Measurements from ENCODE around the gene SGF29.
"Not testable (repeated sequence)": the region's sequence is repeated elsewhere in the genome, so short reads cannot be mapped to it uniquely, and the experiment has no call there.

Gene SGF29

GRCh38 chr16:28546626-28547025, 7.1 kb upstream of the SGF29 start:
- H3K4me3 ChIP-seq (ENCODE audit: low read length), result no peak overlapping the region
- no peak for TF ChIP-seq ZNF274 (IDR thresholded peaks at IDR 0.05; ENCODE audit: low read depth, low read length)

- H3K4me3 ChIP-seq (ENCODE audit: low read length), result no peak overlapping the region
- no peak for TF ChIP-seq ZNF274 (IDR thresholded peaks at IDR 0.05; ENCODE audit: low read depth, low read length)
Observed at GRCh38 chr16:28548306-28548802, 5.4 kb upstream of the SGF29 start.

- TF ChIP-seq ZNF274 (IDR thresholded peaks at IDR 0.05; ENCODE audit: low read depth, low read length), result no peak
- H3K4me3 ChIP-seq (ENCODE audit: low read length), result no peak overlapping the region
Observed at GRCh38 chr16:28549301-28549899, 4.3 kb upstream of the SGF29 start.

- H3K4me3 ChIP-seq (ENCODE audit: low read length), result peak overlapping the region; percentile 59; the same call in 1 of the 2 replicates
- no peak for TF ChIP-seq ZNF274 (IDR thresholded peaks at IDR 0.05; ENCODE audit: low read depth, low read length)
Observed at GRCh38 chr16:28554634-28555423, 1.1 kb downstream of the SGF29 start.

- TF ChIP-seq ZNF274 (IDR thresholded peaks at IDR 0.05; ENCODE audit: low read depth, low read length), result no peak
- no peak overlapping the region for H3K4me3 ChIP-seq (ENCODE audit: low read length)
Observed at GRCh38 chr16:28555561-28555960, 1.8 kb downstream of the SGF29 start.

GRCh38 chr16:28556914-28557320, 3.2 kb downstream of the SGF29 start:
- TF ChIP-seq ZNF274 (IDR thresholded peaks at IDR 0.05; ENCODE audit: low read depth, low read length), result no peak
- no peak overlapping the region for H3K4me3 ChIP-seq (ENCODE audit: low read length)

- no peak for TF ChIP-seq ZNF274 (IDR thresholded peaks at IDR 0.05; ENCODE audit: low read depth, low read length)
Observed at GRCh38 chr16:28558456-28558855, 4.7 kb downstream of the SGF29 start.

GRCh38 chr16:28561557-28562187, 8.0 kb downstream of the SGF29 start:
- TF ChIP-seq ZNF274 (IDR thresholded peaks at IDR 0.05; ENCODE audit: low read depth, low read length), result no peak
- H3K4me3 ChIP-seq (ENCODE audit: low read length), result no peak overlapping the region

More at GRCh38 chr16:28558456-28558855, 4.7 kb downstream of the SGF29 start:
- no peak overlapping the region for H3K4me3 ChIP-seq (ENCODE audit: low read length)

GRCh38 chr16:28562199-28562598, 8.5 kb downstream of the SGF29 start:
- no peak for TF ChIP-seq ZNF274 (IDR thresholded peaks at IDR 0.05; ENCODE audit: low read depth, low read length)
- H3K4me3 ChIP-seq (ENCODE audit: low read length), result no peak overlapping the region

- no peak for TF ChIP-seq ZNF274 (IDR thresholded peaks at IDR 0.05; ENCODE audit: low read depth, low read length)
- H3K4me3 ChIP-seq (ENCODE audit: low read length), result no peak overlapping the region
Observed at GRCh38 chr16:28563218-28563617, 9.5 kb downstream of the SGF29 start.

GRCh38 chr16:28566233-28566925, 12.7 kb downstream of the SGF29 start:
- not testable (repeated sequence) for H3K4me3 ChIP-seq (ENCODE audit: low read length)

- H3K4me3 ChIP-seq (ENCODE audit: low read length), result no peak overlapping the region
- TF ChIP-seq ZNF274 (IDR thresholded peaks at IDR 0.05; ENCODE audit: low read depth, low read length), result no peak
Observed at GRCh38 chr16:28567292-28567691, 13.6 kb downstream of the SGF29 start.

GRCh38 chr16:28569021-28569420, 15.3 kb downstream of the SGF29 start:
- no peak overlapping the region for H3K4me3 ChIP-seq (ENCODE audit: low read length)
- TF ChIP-seq ZNF274 (IDR thresholded peaks at IDR 0.05; ENCODE audit: low read depth, low read length), result no peak

All from GM08714 (cell line).